Loucy (cell line): ENCODE measurements around the gene TMC3.

Experiments
- H2AFZ ChIP-seq: fragments of 200-600 bp; sonication (generic); 2 replicates; pipeline ENCODE4 v1.6.0; 2016; ENCODE audit warnings: antibody characterized with exemption, mild to moderate bottlenecking, low read length, moderate library complexity
- H3F3A ChIP-seq: fragments of 200-600 bp; 2 replicates; pipeline ENCODE4 v1.6.0; 2016; ENCODE audit warnings: antibody characterized with exemption, low read depth, mild to moderate bottlenecking
- H3K27me3 ChIP-seq: fragments of 200-600 bp; sonication (generic); 2 replicates; pipeline ENCODE4 v1.6.1; 2014; ENCODE audit warnings: low read length, mild to moderate bottlenecking; ENCODE audit not compliant: insufficient read depth, poor library complexity, severe bottlenecking
- H3K36me3 ChIP-seq: fragments of 200-600 bp; sonication (generic); 2 replicates; pipeline ENCODE4 v1.6.1; 2016; ENCODE audit warnings: low read length; ENCODE audit not compliant: insufficient read depth
- H3K4me1 ChIP-seq: fragments of 200-600 bp; sonication (generic); 2 replicates; pipeline ENCODE4 v1.5.1; 2014; ENCODE audit warnings: low read length, mild to moderate bottlenecking; ENCODE audit not compliant: insufficient read depth, poor library complexity, severe bottlenecking
- H3K4me2 ChIP-seq: fragments of 200-600 bp; sonication (generic); 2 replicates; pipeline ENCODE4 v1.6.0; 2014; ENCODE audit warnings: antibody characterized with exemption, low read length, low read depth, mild to moderate bottlenecking; ENCODE audit not compliant: poor library complexity, severe bottlenecking
- H3K4me3 ChIP-seq: fragments of 200-600 bp; sonication (generic); 2 replicates; pipeline ENCODE4 v1.5.1; 2014; ENCODE audit warnings: low read length, mild to moderate bottlenecking, mixed read lengths; ENCODE audit not compliant: poor library complexity, severe bottlenecking
- H3K79me2 ChIP-seq: fragments of 200-600 bp; sonication (generic); 2 replicates; pipeline ENCODE4 v1.6.1; 2014; ENCODE audit warnings: low read length; ENCODE audit not compliant: insufficient read depth
- H3K9ac ChIP-seq: fragments of 200-600 bp; sonication (generic); 2 replicates; pipeline ENCODE4 v1.6.0; 2014; ENCODE audit warnings: mild to moderate bottlenecking, low read depth, low read length, moderate library complexity; ENCODE audit not compliant: poor library complexity, severe bottlenecking
- H3K9me2 ChIP-seq: fragments of 200-600 bp; sonication (generic); replicated peaks from 2 replicates; pipeline ENCODE4 v1.6.1; 2016; ENCODE audit warnings: low read depth, low read length, mixed read lengths
- H3K9me3 ChIP-seq: fragments of 200-600 bp; sonication (generic); 2 replicates; pipeline ENCODE4 v1.6.1; 2014; ENCODE audit warnings: mild to moderate bottlenecking, antibody characterized with exemption, low read length, low read depth; ENCODE audit not compliant: insufficient read depth
- H4K20me1 ChIP-seq: fragments of 200-600 bp; sonication (generic); 2 replicates; pipeline ENCODE4 v1.6.0; 2014; ENCODE audit warnings: antibody characterized with exemption, low read length, mild to moderate bottlenecking; ENCODE audit not compliant: insufficient read depth, poor library complexity, severe bottlenecking
- CTCF ChIP-seq: fragments of 200-600 bp; sonication (generic); conservative IDR thresholded peaks from 2 replicates; pipeline ENCODE4 v1.5.1; 2014; ENCODE audit warnings: mild to moderate bottlenecking, antibody characterized with exemption, low read length
- EZH2phosphoT487 ChIP-seq: fragments of 200-600 bp; IDR thresholded peaks from 2 replicates; pipeline ENCODE4 v1.6.1; 2018; ENCODE audit warnings: antibody characterized with exemption, mild to moderate bottlenecking, moderate library complexity, borderline replicate concordance

Gene TMC3

GRCh38 chr15:81391657-81392056 lies 17.6 kb upstream of the TMC3 start:
- no peak overlapping the region for H3K4me2 ChIP-seq
- H3K36me3 ChIP-seq = no peaks in the 10 kb centered on the region
- no peak overlapping the region for H3K9ac ChIP-seq
- no peaks in the 10 kb centered on the region for H3K9me3 ChIP-seq
- no peaks in the 10 kb centered on the region for H3K79me2 ChIP-seq
- H3K4me3 ChIP-seq = no peak overlapping the region
- no peaks in the 10 kb centered on the region for H4K20me1 ChIP-seq
- H3K27me3 ChIP-seq = no peaks in the 10 kb centered on the region
- H3K9me2 ChIP-seq = no peaks in the 10 kb centered on the region
- H3K4me1 ChIP-seq = no peaks in the 10 kb centered on the region
- TF ChIP-seq CTCF = no peak
- TF ChIP-seq EZH2phosphoT487 = no peak
- H2AFZ ChIP-seq = no peak overlapping the region
- no peaks in the 10 kb centered on the region for H3F3A ChIP-seq

GRCh38 chr15:81388436-81388770 lies 14.4 kb upstream of the TMC3 start:
- H3K36me3 ChIP-seq = no peaks in the 10 kb centered on the region
- TF ChIP-seq EZH2phosphoT487 (no peak), CTCF (no peak)
- no peaks in the 10 kb centered on the region for H3K9me2 ChIP-seq
- H3K79me2 ChIP-seq = no peaks in the 10 kb centered on the region
- no peak overlapping the region for H3K9ac ChIP-seq
- no peak overlapping the region for H3K4me3 ChIP-seq
- no peak overlapping the region for H3K4me2 ChIP-seq
- H3K4me1 ChIP-seq = peaks cover 7% of the 10 kb centered on the region
- no peaks in the 10 kb centered on the region for H3K27me3 ChIP-seq
- 0 out of 2 replicates have a peak, but pooled peaks cover 4% of the 10 kb centered on the region for H3K9me3 ChIP-seq
- H3F3A ChIP-seq = no peaks in the 10 kb centered on the region
- H2AFZ ChIP-seq = no peak overlapping the region
- no peaks in the 10 kb centered on the region for H4K20me1 ChIP-seq

GRCh38 chr15:81387621-81388435 lies 13.8 kb upstream of the TMC3 start:
- no peaks in the 10 kb centered on the region for H3K27me3 ChIP-seq
- no peak overlapping the region for H3K9ac ChIP-seq
- no peak overlapping the region for H3K4me2 ChIP-seq
- H3K9me3 ChIP-seq = 0 out of 2 replicates have a peak, but pooled peaks cover 4% of the 10 kb centered on the region
- no peak overlapping the region for H2AFZ ChIP-seq
- no peaks in the 10 kb centered on the region for H3K9me2 ChIP-seq
- no peaks in the 10 kb centered on the region for H3F3A ChIP-seq
- peaks cover 7% of the 10 kb centered on the region for H3K4me1 ChIP-seq
- no peak overlapping the region for H3K4me3 ChIP-seq
- no peaks in the 10 kb centered on the region for H3K79me2 ChIP-seq
- no peaks in the 10 kb centered on the region for H4K20me1 ChIP-seq
- TF ChIP-seq EZH2phosphoT487 = no peak
- TF ChIP-seq CTCF = no peak
- no peaks in the 10 kb centered on the region for H3K36me3 ChIP-seq
